Osteoblast (primary cell): ENCODE measurements around the gene CROCC2. TPM values are rescaled to one million over a fixed set of nuclear protein-coding genes. Genes with fewer than 3 reads are reported as not detected.

ENCODE experiments used
- DNase-seq: peaks from one replicate; pipeline ENCODE4 v3.0.0; 2011; ENCODE audit warnings: low spot score, mixed read lengths; ENCODE audit not compliant: insufficient read length; ENCODE audit errors: missing footprints
- H2AFZ ChIP-seq: 2 replicates; pipeline ENCODE4 v1.6.0; 2011; ENCODE audit warnings: mild to moderate bottlenecking, low read length
- H3K27ac ChIP-seq: 2 replicates; pipeline ENCODE4 v1.5.1; 2011; ENCODE audit warnings: mild to moderate bottlenecking, low read depth, low read length, moderate library complexity
- H3K27me3 ChIP-seq: 2 replicates; pipeline ENCODE4 v1.6.0; 2012; ENCODE audit warnings: mild to moderate bottlenecking, control low read depth, inconsistent platforms, low read length, moderate library complexity; ENCODE audit not compliant: insufficient read depth
- H3K36me3 ChIP-seq: 2 replicates; pipeline ENCODE4 v1.5.1; 2011; ENCODE audit warnings: mild to moderate bottlenecking, low read length, control low read depth, moderate library complexity; ENCODE audit not compliant: insufficient read depth
- H3K4me1 ChIP-seq: 2 replicates; pipeline ENCODE4 v1.5.1; 2011; ENCODE audit warnings: mild to moderate bottlenecking, low read length, control low read depth, moderate library complexity; ENCODE audit not compliant: insufficient read depth
- H3K4me2 ChIP-seq: 2 replicates; pipeline ENCODE4 v1.6.0; 2011; ENCODE audit warnings: mild to moderate bottlenecking, low read length; ENCODE audit not compliant: insufficient read depth
- H3K4me3 ChIP-seq: fragments of 200-600 bp; sonication (generic); 3 replicates; pipeline ENCODE4 v1.5.1; 2012; ENCODE audit warnings: mild to moderate bottlenecking, low read length, inconsistent platforms; ENCODE audit not compliant: insufficient read depth
- H3K79me2 ChIP-seq: 2 replicates; pipeline ENCODE4 v1.6.0; 2012; ENCODE audit warnings: mild to moderate bottlenecking, low read length, control low read depth, inconsistent platforms; ENCODE audit not compliant: insufficient read depth
- H3K9me3 ChIP-seq: 2 replicates; pipeline ENCODE4 v1.5.1; 2011; ENCODE audit warnings: low read depth, low read length, control low read depth
- H4K20me1 ChIP-seq: 2 replicates; pipeline ENCODE4 v1.6.0; 2012; ENCODE audit warnings: mild to moderate bottlenecking, low read length, control low read depth; ENCODE audit not compliant: insufficient read depth
- total RNA-seq: library from RNA; depleted of rRNA; stranded (reverse); fragments of >200 nt; gene quantifications from 2 replicates; pipeline ENCODE4 v1.2.3, GENCODE V29; 2012
- TF ChIP-seq, protein P1 (sequence below): IDR thresholded peaks from 2 replicates; pipeline ENCODE4 v1.5.1; 2011; ENCODE audit warnings: mild to moderate bottlenecking, low read depth, low read length, moderate library complexity; ENCODE audit errors: extremely low read depth

The CROCC2 gene
- total RNA-seq, 1 donor = under 0.01 TPM

DNA sequence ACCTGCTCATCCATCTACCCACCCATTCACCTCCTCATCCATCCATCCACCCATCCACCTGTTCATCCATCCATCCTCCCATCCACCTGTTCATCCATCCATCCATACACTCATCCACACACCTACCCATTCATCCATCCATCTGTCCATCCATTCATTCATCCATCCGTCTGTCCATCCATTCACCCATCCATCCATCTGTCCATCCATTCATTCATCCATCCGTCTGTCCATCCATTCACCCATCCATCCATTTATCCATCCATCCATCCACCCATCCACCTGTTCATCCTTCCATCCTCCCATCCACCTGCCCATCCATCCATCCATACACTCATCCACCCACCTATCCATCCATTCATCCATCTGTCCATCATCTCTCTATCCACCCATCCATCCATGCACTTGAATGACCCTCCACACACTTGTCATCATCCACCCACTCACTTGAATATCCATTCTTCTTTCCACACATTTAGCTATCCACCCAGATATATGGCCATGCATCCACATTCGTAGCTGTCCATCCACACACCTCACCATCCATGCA, 45.0 kb downstream of the CROCC2 start:
- Histone ChIP-seq H3K79me2 (no peaks in the 10 kb centered on the region), H2AFZ (no peak overlapping the region), H3K27me3 (no peaks in the 10 kb centered on the region), H3K9me3 (no peaks in the 10 kb centered on the region), H3K4me2 (no peak overlapping the region), H3K27ac (no peak overlapping the region), H3K4me3 (no peak overlapping the region), H3K4me1 (no peaks in the 10 kb centered on the region), H4K20me1 (no peaks in the 10 kb centered on the region), H3K36me3 (no peaks in the 10 kb centered on the region)
- TF ChIP-seq, protein P1, sequence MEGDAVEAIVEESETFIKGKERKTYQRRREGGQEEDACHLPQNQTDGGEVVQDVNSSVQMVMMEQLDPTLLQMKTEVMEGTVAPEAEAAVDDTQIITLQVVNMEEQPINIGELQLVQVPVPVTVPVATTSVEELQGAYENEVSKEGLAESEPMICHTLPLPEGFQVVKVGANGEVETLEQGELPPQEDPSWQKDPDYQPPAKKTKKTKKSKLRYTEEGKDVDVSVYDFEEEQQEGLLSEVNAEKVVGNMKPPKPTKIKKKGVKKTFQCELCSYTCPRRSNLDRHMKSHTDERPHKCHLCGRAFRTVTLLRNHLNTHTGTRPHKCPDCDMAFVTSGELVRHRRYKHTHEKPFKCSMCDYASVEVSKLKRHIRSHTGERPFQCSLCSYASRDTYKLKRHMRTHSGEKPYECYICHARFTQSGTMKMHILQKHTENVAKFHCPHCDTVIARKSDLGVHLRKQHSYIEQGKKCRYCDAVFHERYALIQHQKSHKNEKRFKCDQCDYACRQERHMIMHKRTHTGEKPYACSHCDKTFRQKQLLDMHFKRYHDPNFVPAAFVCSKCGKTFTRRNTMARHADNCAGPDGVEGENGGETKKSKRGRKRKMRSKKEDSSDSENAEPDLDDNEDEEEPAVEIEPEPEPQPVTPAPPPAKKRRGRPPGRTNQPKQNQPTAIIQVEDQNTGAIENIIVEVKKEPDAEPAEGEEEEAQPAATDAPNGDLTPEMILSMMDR = no peak
- no peak for DNase-seq

DNA sequence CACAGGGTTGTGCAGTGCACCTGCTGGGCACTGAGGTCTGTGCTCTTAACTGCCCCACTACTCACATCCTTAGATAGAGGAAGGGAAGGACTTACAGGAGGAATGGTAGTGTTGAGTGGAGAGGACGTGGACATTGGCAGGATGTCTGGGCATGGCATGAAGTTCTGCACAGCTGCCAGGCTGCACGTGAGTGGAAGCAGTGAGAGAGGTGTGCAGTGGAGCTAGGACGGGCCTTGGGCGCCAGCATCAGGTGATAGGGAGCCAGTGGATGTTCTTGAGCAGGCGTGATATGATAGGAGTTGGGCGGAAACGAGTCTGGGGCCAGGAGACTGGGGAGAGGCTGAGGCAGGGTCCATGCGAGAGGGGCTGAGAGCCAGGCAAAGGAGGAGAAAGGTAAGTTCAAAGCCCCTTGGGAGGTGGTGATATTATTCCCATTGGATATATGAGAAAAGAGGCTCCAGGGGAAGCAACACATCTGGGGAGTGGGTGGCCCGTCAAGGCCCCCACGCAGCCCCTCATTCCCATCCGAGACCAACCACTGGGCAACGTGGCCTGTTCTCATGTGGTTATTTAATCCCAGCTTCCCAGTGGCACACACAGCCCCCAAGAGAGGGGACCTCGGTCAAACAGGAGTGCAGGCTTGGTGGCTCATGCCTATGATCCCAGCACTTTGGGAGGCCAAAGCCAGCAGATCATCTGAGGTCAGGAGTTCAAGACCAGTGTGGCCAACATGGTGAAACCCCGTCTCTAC, 46.5 kb downstream of the CROCC2 start:
- no peak overlapping the region for H3K27ac ChIP-seq
- no peak overlapping the region for H3K4me2 ChIP-seq
- no peak overlapping the region for H2AFZ ChIP-seq
- no peak overlapping the region for H3K4me3 ChIP-seq
- peaks cover 2% of the 10 kb centered on the region for H3K4me1 ChIP-seq
- peak; percentile 53 for DNase-seq
- no peaks in the 10 kb centered on the region for H4K20me1 ChIP-seq
- TF ChIP-seq, protein P1 = no peak
- no peaks in the 10 kb centered on the region for H3K79me2 ChIP-seq
- H3K27me3 ChIP-seq = no peaks in the 10 kb centered on the region
- H3K9me3 ChIP-seq = no peaks in the 10 kb centered on the region
- H3K36me3 ChIP-seq = no peaks in the 10 kb centered on the region

DNA sequence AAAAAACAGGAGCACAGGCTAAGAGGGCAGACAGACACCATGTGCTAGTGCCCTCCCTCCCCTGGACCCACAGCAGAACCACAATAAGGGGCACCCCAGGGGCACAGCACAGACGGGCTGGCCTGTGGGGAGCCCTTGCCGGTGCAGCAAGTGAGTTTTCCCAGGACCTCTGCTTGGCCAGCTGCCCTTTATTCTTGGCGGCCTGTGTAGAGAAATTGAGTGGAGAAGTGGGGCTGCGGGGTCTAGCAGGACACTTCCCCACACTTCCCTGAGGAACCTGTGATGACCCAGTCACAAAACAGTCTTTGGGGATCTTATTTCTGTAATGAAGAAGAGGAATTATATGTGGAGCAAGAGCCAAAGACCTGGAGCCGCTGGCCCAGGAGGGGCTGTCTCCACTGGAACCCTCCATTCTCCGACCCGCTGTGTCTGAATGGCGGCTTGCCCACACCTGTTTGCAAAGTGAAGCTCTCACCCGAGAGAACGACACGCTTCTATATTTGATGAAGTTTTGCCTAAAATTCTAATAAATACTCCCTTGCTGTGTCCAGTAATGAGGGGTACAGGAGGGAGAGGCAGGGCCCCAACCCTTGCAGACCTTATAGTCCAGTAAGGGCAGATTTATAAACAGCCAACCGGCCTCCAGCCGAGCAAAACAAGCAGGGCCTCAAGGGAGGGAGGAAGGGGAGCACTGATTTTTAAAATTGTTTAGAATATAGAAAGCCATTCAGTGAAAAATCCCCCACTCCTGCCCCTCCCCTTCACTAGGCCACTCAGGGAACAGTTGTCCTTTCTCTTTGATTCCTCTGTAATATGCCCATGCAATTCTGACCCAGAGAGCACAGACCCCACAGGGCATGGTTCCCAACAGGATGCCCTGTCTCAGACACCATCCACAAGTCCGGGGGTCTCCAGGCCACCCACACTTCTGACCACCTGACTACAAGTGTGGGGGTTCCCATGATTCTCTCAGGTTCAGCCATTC, 47.6 kb downstream of the CROCC2 start:
- no peak overlapping the region for H3K4me2 ChIP-seq
- H4K20me1 ChIP-seq = no peaks in the 10 kb centered on the region
- TF ChIP-seq, protein P1 = no peak
- no peaks in the 10 kb centered on the region for H3K27me3 ChIP-seq
- H3K9me3 ChIP-seq = no peaks in the 10 kb centered on the region
- DNase-seq = peak; percentile 59
- no peak overlapping the region for H3K27ac ChIP-seq
- H3K36me3 ChIP-seq = no peaks in the 10 kb centered on the region
- H3K4me1 ChIP-seq = peaks cover 8% of the 10 kb centered on the region
- no peaks in the 10 kb centered on the region for H3K79me2 ChIP-seq
- H3K4me3 ChIP-seq = no peak overlapping the region
- H2AFZ ChIP-seq = no peak overlapping the region
